GM19239 (cell line): ENCODE measurements around the gene PPP6C.

Source experiments
- DNase-seq: peaks from one replicate; pipeline ENCODE4 v3.0.0; 2011; ENCODE audit warnings: low spot score; ENCODE audit not compliant: insufficient read length
- FAIRE-seq: peaks from 2 replicates; lab custom pipeline; 2011; peaks lifted over from hg19 to GRCh38; lab: Jason Lieb, UNC

PPP6C gene

GRCh38 chr9:125103770-125104460 lies 85.7 kb downstream of the PPP6C start:
- DNase-seq (no peak), FAIRE-seq (no peak)

- DNase-seq (no peak), FAIRE-seq (no peak)
Observed at GRCh38 chr9:125103021-125103420, 86.6 kb downstream of the PPP6C start.

GRCh38 chr9:125100822-125101221 lies 88.8 kb downstream of the PPP6C start:
- DNase-seq (no peak), FAIRE-seq (no peak)

GRCh38 chr9:125099816-125100215 lies 89.8 kb downstream of the PPP6C start:
- DNase-seq: no peak

More at GRCh38 chr9:125099816-125100215, 89.8 kb downstream of the PPP6C start:
- FAIRE-seq: no peak
